NB4 (cell line): ENCODE measurements around the gene SPX.

Source experiments
- DNase-seq: peaks from one replicate; pipeline ENCODE4 v3.0.0; 2010; ENCODE audit warnings: low read depth
- H3K4me3 ChIP-seq: one replicate; pipeline ENCODE4 v1.5.1; 2011; ENCODE audit warnings: mild to moderate bottlenecking, low read depth, low read length, moderate library complexity
- CTCF ChIP-seq: IDR thresholded peaks from one replicate; pipeline ENCODE4 v1.5.1; 2012; ENCODE audit warnings: low read depth, low read length
- MYC ChIP-seq: IDR thresholded peaks from 2 replicates; pipeline ENCODE4 v1.6.1; 2011; ENCODE audit warnings: low read depth, low read length
- POLR2A ChIP-seq: IDR thresholded peaks from 2 replicates; pipeline ENCODE4 v1.6.1; 2011; ENCODE audit warnings: mild to moderate bottlenecking; ENCODE audit not compliant: insufficient read length; ENCODE audit errors: extremely low read depth
- TF ChIP-seq, protein P1 (sequence below): IDR thresholded peaks from 2 replicates; pipeline ENCODE4 v1.6.1; 2011; ENCODE audit warnings: low read depth, low read length

SPX gene

GRCh38 chr12:21526053-21526452, at the start of gene SPX:
TSS of gene SPX (plus strand) at chr12:21526296. CDS start at chr12:21526473, 177 bp downstream.
- peak; percentile 32 for DNase-seq
- H3K4me3 ChIP-seq = no peak within 1 kb of the TSS
- TF ChIP-seq CTCF (no peak), POLR2A (no peak), MYC (no peak)
- TF ChIP-seq, protein P1, sequence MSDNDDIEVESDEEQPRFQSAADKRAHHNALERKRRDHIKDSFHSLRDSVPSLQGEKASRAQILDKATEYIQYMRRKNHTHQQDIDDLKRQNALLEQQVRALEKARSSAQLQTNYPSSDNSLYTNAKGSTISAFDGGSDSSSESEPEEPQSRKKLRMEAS = no peak

DNA sequence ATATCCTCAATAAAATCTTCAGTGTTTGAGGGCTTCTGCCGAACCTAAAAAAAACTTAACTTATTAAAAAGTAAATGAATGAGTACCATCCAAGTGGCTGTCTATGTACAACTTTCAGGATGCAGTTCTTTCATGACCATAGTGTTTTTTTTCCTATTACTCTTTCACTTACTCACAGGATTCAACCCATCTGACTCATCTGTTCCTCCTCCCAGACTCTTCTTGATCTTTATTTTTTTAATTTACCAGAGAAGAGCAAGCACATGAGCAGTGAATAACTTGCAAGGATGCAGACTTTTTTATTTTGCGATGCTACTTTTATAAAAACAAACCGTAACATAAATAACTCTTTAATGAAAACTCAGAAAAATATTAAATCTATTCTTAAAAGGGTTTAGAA, 49.1 kb upstream of the SPX start:
- DNase-seq = no peak
- no peak overlapping the region for H3K4me3 ChIP-seq
- TF ChIP-seq POLR2A (no peak), MYC (no peak), CTCF (no peak)

DNA sequence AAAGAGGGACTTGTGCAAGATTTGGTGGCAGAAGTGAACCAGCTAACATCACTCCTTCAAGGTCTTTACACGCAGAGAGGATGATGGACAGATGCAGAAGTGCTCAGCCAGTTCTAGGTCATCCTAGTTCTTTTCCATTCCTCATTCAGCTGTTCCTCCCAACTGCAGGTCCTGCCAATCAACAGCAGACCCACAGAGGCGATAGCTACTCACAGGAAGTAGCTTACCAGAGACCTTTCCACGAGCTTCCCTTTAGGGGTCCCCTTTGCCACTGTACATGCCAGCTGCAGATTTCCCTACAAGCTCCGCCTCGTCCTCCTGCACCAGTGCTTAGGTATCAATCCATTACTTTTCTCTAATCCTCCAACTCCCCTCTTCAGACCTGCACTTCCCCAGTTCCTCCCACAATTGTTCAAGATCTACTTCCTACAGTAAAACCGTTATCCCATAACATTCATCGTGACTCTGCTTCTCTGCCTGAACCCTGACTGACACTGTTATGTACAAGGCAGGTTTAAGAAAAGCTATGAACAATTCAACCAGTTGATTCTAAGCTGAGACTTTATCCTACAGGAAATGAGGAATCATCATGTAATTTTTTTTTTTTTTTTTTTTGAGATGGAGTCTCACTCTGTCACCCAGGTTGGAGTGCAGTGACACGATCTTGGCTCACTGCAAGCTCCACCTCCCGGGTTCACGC, 47.2 kb upstream of the SPX start:
- no peak overlapping the region for H3K4me3 ChIP-seq
- TF ChIP-seq MYC = no peak
- no peak for TF ChIP-seq CTCF
- TF ChIP-seq, protein P1 = no peak
- TF ChIP-seq POLR2A = no peak
- peak; percentile 71 for DNase-seq

DNA sequence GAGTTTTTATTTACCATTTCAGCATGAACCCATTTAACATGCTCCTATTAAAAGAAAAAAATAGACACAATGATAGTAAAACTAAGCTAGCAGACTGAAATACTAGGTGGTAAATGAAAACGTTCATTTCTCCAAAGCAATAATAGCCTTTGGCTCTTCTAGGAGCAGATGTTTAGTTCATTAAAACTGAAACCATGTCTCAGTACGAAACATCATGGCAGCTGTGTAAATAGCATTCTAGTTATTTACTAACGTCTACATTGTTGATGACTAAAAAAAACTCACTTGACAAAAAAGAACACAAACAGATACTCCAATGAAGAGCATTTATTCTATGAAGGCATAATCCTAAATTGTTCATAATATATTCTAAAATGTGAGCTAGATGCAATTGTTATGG, 42.6 kb upstream of the SPX start:
- DNase-seq = no peak
- no peak for TF ChIP-seq CTCF
- no peak for TF ChIP-seq MYC
- TF ChIP-seq, protein P1 = no peak
- no peak for TF ChIP-seq POLR2A
- no peak overlapping the region for H3K4me3 ChIP-seq

DNA sequence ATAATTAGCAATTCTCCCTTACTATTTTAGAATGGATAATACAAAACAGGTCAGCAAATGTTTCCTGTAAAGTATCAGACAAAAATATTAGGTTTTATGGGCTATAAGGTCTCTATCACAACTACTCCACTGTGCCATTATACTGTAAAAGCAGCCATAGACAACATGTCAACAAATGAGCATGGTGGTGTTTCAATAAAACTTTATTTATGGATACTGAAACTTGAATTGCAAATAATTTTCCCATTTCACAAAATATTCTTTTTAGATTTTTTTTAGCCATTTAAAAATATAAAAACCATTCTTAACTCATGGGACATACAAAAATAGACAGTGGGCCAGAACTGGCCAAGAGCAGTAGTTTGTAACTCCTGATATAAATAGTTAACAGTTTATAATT, 40.1 kb upstream of the SPX start:
- TF ChIP-seq, protein P1 = no peak
- TF ChIP-seq MYC = no peak
- TF ChIP-seq CTCF = no peak
- TF ChIP-seq POLR2A = no peak
- no peak for DNase-seq
- no peak overlapping the region for H3K4me3 ChIP-seq

- no peak for DNase-seq
- H3K4me3 ChIP-seq = peak overlapping the region; percentile 75
- TF ChIP-seq POLR2A (no peak), MYC (no peak), CTCF (no peak)
- TF ChIP-seq, protein P1 = no peak
Measured at GRCh38 chr12:21499765-21500164, 26.3 kb upstream of the SPX start.
